WERI-Rb-1 (cell line): ENCODE measurements around the gene MGARP.
"Not testable (repeated sequence)": the region's sequence is repeated elsewhere in the genome, so short reads cannot be mapped to it uniquely, and the experiment has no call there.

Experiments
- DNase-seq: peaks from one replicate; pipeline ENCODE4 v3.0.0-alpha.2; 2020
- H3K27ac ChIP-seq: fragments of 250-450 bp; sonication (Bioruptor Pico); 2 replicates; pipeline ENCODE4 v1.5.1; 2020; ENCODE audit warnings: mild to moderate bottlenecking, moderate library complexity
- H3K27me3 ChIP-seq: fragments of 250-450 bp; sonication (Bioruptor Pico); 2 replicates; pipeline ENCODE4 v1.5.1; 2021; ENCODE audit warnings: mild to moderate bottlenecking, low read depth, moderate library complexity; ENCODE audit not compliant: insufficient read depth, severe bottlenecking
- H3K36me3 ChIP-seq: fragments of 250-450 bp; sonication (Bioruptor Pico); 2 replicates; pipeline ENCODE4 v1.5.1; 2020; ENCODE audit warnings: mild to moderate bottlenecking, moderate library complexity
- H3K4me3 ChIP-seq: 2 replicates; pipeline ENCODE4 v1.5.1; 2011; ENCODE audit warnings: low read depth, mild to moderate bottlenecking, control low read depth, low read length
- H3K9me3 ChIP-seq: fragments of 250-450 bp; sonication (Bioruptor Pico); 2 replicates; pipeline ENCODE4 v1.5.1; 2021; ENCODE audit warnings: mild to moderate bottlenecking, moderate library complexity; ENCODE audit not compliant: severe bottlenecking
- TF ChIP-seq, protein P1 (sequence below): IDR thresholded peaks from 2 replicates; pipeline ENCODE4 v1.5.1; 2011; ENCODE audit warnings: low read depth, mild to moderate bottlenecking, control low read depth, inconsistent platforms, low read length

Gene MGARP

DNA sequence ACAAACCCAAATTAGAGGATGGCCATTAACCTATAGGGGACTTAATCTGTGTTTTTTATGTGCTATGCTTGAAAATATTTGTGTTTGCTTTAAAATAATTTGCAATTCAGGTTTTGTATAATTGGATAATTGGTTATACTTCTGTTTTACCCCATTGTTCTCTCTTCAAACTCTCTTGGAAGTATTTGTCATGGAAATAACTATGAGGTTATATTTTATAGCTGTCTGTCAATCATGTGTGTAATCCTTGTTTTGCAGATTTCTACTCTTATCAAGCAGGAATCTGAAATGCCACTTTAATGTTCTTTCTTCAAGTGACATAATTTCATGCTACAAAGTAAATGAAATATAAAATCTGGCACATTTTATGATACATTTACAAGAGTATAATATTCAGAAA, 37.6 kb upstream of the MGARP start:
- TF ChIP-seq, protein P1, sequence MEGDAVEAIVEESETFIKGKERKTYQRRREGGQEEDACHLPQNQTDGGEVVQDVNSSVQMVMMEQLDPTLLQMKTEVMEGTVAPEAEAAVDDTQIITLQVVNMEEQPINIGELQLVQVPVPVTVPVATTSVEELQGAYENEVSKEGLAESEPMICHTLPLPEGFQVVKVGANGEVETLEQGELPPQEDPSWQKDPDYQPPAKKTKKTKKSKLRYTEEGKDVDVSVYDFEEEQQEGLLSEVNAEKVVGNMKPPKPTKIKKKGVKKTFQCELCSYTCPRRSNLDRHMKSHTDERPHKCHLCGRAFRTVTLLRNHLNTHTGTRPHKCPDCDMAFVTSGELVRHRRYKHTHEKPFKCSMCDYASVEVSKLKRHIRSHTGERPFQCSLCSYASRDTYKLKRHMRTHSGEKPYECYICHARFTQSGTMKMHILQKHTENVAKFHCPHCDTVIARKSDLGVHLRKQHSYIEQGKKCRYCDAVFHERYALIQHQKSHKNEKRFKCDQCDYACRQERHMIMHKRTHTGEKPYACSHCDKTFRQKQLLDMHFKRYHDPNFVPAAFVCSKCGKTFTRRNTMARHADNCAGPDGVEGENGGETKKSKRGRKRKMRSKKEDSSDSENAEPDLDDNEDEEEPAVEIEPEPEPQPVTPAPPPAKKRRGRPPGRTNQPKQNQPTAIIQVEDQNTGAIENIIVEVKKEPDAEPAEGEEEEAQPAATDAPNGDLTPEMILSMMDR: no peak
- H3K4me3 ChIP-seq: no peak overlapping the region
- peaks cover 6% of the 10 kb centered on the region for H3K36me3 ChIP-seq
- no peaks in the 10 kb centered on the region for H3K27me3 ChIP-seq
- no peak for DNase-seq
- no peaks in the 10 kb centered on the region for H3K9me3 ChIP-seq
- H3K27ac ChIP-seq: no peak overlapping the region

DNA sequence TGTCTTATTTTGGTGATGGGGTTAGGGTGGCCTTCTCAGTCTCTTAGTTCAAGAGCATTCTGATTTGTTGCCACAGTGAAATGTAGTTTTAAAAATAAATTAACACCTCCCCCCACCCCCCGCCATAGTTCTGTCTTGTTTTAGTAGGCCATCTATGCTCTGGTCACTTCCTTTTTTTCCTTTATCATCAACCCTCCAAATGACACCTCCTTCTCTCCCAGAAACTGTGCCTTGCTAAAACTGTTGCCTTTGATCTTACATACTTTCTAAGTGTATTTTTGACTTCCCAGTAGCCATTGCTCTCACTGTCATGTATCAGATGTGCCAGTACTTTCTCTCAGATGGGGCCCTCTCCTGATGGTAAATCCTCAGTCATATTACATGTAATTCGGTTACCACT, 36.7 kb upstream of the MGARP start:
- TF ChIP-seq, protein P1: no peak

DNA sequence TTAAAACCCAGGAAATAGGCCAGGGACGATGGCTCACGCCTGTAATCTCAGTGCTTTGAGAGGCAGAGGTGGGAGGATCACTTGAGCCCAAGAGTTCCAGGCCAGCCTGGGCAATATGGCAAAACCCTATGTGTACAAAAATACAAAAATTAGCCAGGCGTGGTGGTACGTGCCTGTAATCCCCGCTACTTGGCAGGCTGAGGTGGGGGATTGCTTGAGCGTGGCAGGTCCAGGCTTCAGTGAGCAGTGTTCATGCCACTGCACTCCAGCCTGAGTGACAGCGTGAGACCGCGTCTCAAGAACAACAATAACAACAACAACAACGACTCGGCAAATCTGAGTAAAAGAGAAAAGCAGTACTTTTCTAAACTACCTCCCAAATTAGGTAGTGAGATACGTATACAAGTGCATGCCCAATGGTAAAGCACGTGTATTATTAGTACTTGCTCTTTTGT, 35.2 kb upstream of the MGARP start:
- Histone ChIP-seq H3K4me3 (no peak overlapping the region), H3K9me3 (no peaks in the 10 kb centered on the region), H3K27ac (no peak overlapping the region), H3K27me3 (no peaks in the 10 kb centered on the region), H3K36me3 (peaks cover 6% of the 10 kb centered on the region)
- DNase-seq: no peak
- TF ChIP-seq, protein P1: no peak

More for the DNA sequence above, 36.7 kb upstream of the MGARP start:
- Histone ChIP-seq H3K27ac (no peak overlapping the region), H3K36me3 (peaks cover 6% of the 10 kb centered on the region), H3K4me3 (no peak overlapping the region), H3K9me3 (no peaks in the 10 kb centered on the region), H3K27me3 (no peaks in the 10 kb centered on the region)
- no peak for DNase-seq

DNA sequence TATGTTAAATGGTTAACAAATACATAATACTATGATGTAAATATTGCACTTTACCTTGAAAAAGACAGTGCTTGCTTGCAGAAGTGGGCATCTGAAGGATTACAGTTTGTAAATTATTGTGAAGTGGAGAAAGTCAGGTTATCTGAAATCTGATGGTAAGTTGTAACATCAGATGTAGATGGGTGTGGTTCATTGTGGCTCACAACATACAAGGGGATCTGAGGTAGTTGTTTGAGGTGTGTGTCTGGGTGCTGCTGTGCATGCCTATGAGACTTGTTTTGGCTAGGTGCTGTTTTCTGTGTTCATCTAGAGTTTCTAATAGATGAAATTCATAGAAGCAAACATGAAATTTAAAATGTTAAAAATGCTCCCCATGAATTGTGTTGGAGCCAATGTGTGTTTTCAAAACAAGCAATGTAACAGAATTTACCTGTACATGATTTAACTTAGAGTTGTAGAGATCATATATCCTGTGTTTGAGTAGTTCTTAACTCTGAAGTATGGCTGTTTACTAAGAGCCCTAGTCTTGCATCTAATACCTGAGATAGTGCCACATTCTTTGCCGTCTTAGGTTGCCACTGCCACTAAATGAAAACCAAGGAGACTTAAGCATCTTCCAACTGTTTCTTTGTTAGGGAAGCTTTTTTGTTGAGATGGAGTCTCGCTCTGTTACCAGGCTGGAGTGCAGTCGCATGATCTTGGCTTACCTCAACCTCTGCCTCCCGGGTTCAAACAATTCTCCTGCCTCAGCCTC, 34.2 kb upstream of the MGARP start:
- H3K27ac ChIP-seq: no peak overlapping the region
- no peak for DNase-seq
- TF ChIP-seq, protein P1: no peak
- no peaks in the 10 kb centered on the region for H3K27me3 ChIP-seq
- H3K36me3 ChIP-seq: peaks cover 6% of the 10 kb centered on the region
- H3K9me3 ChIP-seq: no peaks in the 10 kb centered on the region
- no peak overlapping the region for H3K4me3 ChIP-seq

DNA sequence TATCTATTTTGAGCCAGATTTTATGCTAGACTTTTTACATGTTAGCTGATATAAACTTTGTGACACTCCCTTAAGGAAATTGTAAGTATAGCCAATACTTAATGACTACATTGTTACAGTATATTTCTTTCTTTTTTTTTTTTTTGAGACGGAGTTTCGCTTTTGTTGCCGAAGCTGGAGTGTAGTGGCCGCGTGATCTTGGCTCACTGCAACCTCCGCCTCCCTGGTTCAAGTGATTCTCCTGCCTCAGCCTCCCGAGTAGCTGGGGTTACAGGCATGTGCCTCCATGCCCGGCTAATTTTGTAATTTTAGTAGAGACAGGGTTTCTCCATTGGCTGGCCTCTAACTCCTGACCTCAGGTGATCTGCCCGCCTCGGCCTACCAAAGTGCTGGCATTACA, 33.4 kb upstream of the MGARP start:
- H3K27me3 ChIP-seq, H3K4me3 ChIP-seq, H3K27ac ChIP-seq, H3K9me3 ChIP-seq, DNase-seq: not testable (repeated sequence)
- H3K36me3 ChIP-seq: peaks cover 10% of the 10 kb centered on the region

DNA sequence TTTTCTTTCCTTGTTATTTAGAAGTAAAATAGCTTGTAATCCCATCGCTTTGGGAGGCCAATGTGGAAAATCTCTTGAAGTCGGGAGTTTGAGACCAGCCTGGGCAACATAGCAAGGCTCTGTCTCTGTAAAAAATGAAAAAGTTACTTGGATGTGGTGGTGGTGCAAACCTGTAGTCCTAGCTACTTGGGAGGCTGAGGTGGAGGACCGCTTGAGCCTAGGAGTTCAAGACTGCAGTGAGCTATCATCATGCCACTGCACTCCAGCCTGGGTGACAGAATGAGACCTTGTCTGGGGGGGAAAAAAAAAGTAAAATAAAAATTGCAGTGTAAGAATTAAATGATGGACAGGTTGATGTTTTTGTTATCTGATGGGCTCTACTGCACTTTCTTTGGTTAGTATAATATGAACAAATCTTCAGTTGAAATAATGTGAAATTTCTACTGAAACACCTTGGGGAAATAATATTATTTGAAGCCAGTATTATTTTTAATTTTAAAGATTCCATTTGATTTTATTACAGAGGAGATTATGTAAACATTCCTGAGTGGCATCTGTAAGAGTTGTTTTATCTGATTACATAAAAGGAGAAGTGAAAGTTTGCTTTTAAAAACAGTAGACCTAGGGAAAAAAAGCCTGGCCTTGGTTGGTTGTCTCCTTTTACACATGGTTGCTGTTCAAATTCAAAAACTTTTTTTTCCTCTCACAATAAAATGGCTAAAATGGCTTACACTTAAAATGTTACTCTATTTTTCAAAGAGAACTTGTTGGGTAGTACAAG, 32.7 kb upstream of the MGARP start:
- Histone ChIP-seq H3K36me3 (peaks cover 15% of the 10 kb centered on the region), H3K4me3 (no peak overlapping the region), H3K27me3 (no peaks in the 10 kb centered on the region), H3K9me3 (no peaks in the 10 kb centered on the region), H3K27ac (no peak overlapping the region)
- no peak for DNase-seq
- TF ChIP-seq, protein P1: no peak
